Choroid plexus epithelial cell (primary cell): Measurements from ENCODE around the gene SLK.

ENCODE experiments used
- DNase-seq: peaks from one replicate; pipeline ENCODE4 v3.0.0-alpha.2; 2010; ENCODE audit warnings: low read depth
- H3K4me3 ChIP-seq: 2 replicates; pipeline ENCODE4 v1.5.1; 2011; ENCODE audit warnings: low read depth, mild to moderate bottlenecking, control low read depth, low read length, moderate library complexity
- CTCF ChIP-seq: conservative IDR thresholded peaks from 2 replicates; pipeline ENCODE4 v1.5.1; 2011; ENCODE audit warnings: low read depth, mild to moderate bottlenecking, control low read depth, inconsistent platforms, low read length, moderate library complexity

Gene SLK

GRCh38 chr10:103969436-103969835 is 2.5 kb downstream of the SLK start:
- peak overlapping the region; percentile 88 for H3K4me3 ChIP-seq
- TF ChIP-seq CTCF, result no peak
- no peak for DNase-seq

GRCh38 chr10:103969857-103970627 is 3.1 kb downstream of the SLK start:
- DNase-seq, result no peak
- peak overlapping the region; percentile 88 for H3K4me3 ChIP-seq
- TF ChIP-seq CTCF, result no peak

GRCh38 chr10:103975169-103975568 is 8.2 kb downstream of the SLK start:
- TF ChIP-seq CTCF, result no peak
- no peak overlapping the region for H3K4me3 ChIP-seq
- no peak for DNase-seq

GRCh38 chr10:103977204-103977603 is 10.3 kb downstream of the SLK start:
- H3K4me3 ChIP-seq, result no peak overlapping the region
- DNase-seq, result no peak
- TF ChIP-seq CTCF, result no peak

- TF ChIP-seq CTCF, result no peak
- no peak for DNase-seq
These were observed 12.6 kb downstream of the SLK start for GRCh38 chr10:103979530-103979929.

GRCh38 chr10:103980288-103980906 is 13.5 kb downstream of the SLK start:
- no peak for DNase-seq
- no peak for TF ChIP-seq CTCF

More at GRCh38 chr10:103979530-103979929, 12.6 kb downstream of the SLK start:
- no peak overlapping the region for H3K4me3 ChIP-seq

GRCh38 chr10:103982639-103983038 is 15.7 kb downstream of the SLK start:
- no peak for DNase-seq
- H3K4me3 ChIP-seq, result no peak overlapping the region
- TF ChIP-seq CTCF, result peak; percentile 41

More at GRCh38 chr10:103980288-103980906, 13.5 kb downstream of the SLK start:
- no peak overlapping the region for H3K4me3 ChIP-seq
